GM23248 (cell line): ENCODE results near the gene SLC16A3.

Source experiments
- EZH2 ChIP-seq: fragments of 200-600 bp; sonication (generic); IDR thresholded peaks from 2 replicates; pipeline ENCODE4 v1.6.1; 2018; ENCODE audit warnings: antibody characterized with exemption, mild to moderate bottlenecking; ENCODE audit not compliant: insufficient read depth, poor library complexity, severe bottlenecking
- EZH2phosphoT487 ChIP-seq: fragments of 200-600 bp; sonication (generic); IDR thresholded peaks from 2 replicates; pipeline ENCODE4 v1.6.1; 2018; ENCODE audit warnings: antibody characterized with exemption, moderate library complexity, mild to moderate bottlenecking, low read depth; ENCODE audit not compliant: insufficient read depth

DNA sequence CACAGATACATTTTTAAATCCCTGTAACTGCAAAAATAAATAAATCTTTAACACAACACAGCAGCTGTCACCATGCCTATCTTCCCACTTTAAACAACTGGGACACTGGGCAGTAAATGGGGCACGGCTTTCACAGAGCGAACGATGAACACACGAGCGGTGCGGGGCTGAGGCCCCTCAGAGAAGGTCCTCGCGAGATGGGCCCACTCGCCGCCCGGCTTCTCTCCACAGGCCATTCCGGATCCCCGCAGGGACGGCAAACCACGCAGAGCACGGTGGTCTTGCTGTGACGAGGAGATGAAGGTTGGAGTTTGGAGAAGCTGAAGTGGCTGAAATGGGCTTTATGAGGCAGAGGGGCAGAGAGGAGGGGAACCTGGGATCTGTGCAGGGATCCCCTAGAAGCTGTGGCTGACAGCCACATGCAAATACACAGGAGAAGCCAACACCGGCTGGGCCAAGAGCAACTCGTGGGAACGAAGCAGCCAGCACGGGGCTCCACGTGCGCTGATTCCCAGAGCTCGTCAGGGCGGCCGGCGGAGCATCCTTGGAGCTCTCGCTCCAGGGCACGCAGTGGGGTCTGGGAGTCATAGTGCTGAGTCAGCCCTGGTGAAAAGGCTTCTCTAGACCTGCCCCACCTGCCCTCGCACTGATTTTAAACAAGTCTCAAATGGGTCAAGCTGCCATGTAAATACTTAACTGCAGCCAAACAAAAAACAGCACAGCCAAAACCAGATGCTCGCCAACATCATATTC is 47.9 kb upstream of the SLC16A3 start:
- TF ChIP-seq EZH2 (no peak), EZH2phosphoT487 (no peak)
